ENCODE measurements around the gene PDE6A. TPM values are rescaled to one million over a fixed set of nuclear protein-coding genes. Genes with fewer than 3 reads are reported as not detected.

The PDE6A gene
- total and polyA plus RNA-seq, 2 of the 13 experiments (the other 11 are each of a cell fraction or from before 2014, with no cell fraction given), result 0.01 TPM; not detected in 1

DNA sequence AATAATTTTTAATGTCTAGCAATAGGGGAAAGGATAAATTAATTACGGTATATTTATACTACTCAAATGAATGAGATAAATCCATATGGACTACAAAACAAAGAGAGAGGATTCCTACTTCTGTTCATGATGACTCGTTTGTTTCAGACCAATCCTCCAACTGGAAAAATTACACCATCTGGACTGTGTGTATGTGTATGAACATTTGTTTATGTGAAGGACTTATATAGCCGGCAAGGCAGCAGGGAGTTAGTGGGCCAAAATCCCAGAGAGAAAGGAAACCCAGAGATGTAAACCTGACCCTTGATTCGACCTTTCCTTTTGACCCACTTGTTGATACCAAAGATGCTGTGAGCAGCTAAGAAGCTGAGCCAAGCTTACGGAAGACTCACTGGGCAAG is 20.1 kb downstream of the PDE6A start (continued):
- no peak for TF ChIP-seq KLF15 (CRISPR knock-in tag; IDR thresholded peaks at IDR 0.05; ENCODE audit: borderline replicate concordance)
- no peak for TF ChIP-seq ATF7-NPFF (CRISPR knock-in tag; IDR thresholded peaks at IDR 0.05; ENCODE audit: low read depth)
- TF ChIP-seq, protein P1, sequence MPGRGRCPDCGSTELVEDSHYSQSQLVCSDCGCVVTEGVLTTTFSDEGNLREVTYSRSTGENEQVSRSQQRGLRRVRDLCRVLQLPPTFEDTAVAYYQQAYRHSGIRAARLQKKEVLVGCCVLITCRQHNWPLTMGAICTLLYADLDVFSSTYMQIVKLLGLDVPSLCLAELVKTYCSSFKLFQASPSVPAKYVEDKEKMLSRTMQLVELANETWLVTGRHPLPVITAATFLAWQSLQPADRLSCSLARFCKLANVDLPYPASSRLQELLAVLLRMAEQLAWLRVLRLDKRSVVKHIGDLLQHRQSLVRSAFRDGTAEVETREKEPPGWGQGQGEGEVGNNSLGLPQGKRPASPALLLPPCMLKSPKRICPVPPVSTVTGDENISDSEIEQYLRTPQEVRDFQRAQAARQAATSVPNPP (CRISPR knock-in tag; IDR thresholded peaks at IDR 0.05), result no peak
- TF ChIP-seq, protein P2, sequence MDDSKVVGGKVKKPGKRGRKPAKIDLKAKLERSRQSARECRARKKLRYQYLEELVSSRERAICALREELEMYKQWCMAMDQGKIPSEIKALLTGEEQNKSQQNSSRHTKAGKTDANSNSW (CRISPR knock-in tag; IDR thresholded peaks at IDR 0.05; ENCODE audit: borderline replicate concordance), result no peak
- no peak for TF ChIP-seq TEAD3 (CRISPR knock-in tag; optimal IDR thresholded peaks at IDR 0.05; ENCODE audit: borderline replicate concordance)
- TF ChIP-seq ZBTB14 (CRISPR knock-in tag; IDR thresholded peaks at IDR 0.05), result no peak
- no peak for TF ChIP-seq ZNF878 (CRISPR knock-in tag; IDR thresholded peaks at IDR 0.05)

GRCh38 chr5:149922950-149923349 is 21.6 kb downstream of the PDE6A start:
- intact Hi-C loops (cut with micrococcal nuclease; ENCODE audit: unreplicated experiment) (no loop called here), in situ Hi-C loops (cut with HindIII; ENCODE audit: extremely low pct_ligation_motif_present, low pct_unique_long_range_greater_than_20kb) (no loop called here)
- POLR2A ChIA-PET, result no interaction called here
- TF ChIP-seq TCF12 (IDR thresholded peaks at IDR 0.05) (no peak), TCF12 (CRISPR knock-in tag; IDR thresholded peaks at IDR 0.05) (no peak), HDAC2 (CRISPR knock-in tag; IDR thresholded peaks at IDR 0.05) (no peak), U2AF1 (optimal IDR thresholded peaks at IDR 0.05; ENCODE audit: low read depth, low read length) (no peak), ZNF784 (CRISPR knock-in tag; IDR thresholded peaks at IDR 0.05; ENCODE audit: borderline replicate concordance) (no peak), SNRNP70 (IDR thresholded peaks at IDR 0.05; ENCODE audit: low read depth, low read length) (no peak), REL (CRISPR knock-in tag; conservative IDR thresholded peaks at IDR 0.05) (no peak), NFATC3 (CRISPR knock-in tag; IDR thresholded peaks at IDR 0.05) (no peak)
- TF ChIP-seq, protein P3, sequence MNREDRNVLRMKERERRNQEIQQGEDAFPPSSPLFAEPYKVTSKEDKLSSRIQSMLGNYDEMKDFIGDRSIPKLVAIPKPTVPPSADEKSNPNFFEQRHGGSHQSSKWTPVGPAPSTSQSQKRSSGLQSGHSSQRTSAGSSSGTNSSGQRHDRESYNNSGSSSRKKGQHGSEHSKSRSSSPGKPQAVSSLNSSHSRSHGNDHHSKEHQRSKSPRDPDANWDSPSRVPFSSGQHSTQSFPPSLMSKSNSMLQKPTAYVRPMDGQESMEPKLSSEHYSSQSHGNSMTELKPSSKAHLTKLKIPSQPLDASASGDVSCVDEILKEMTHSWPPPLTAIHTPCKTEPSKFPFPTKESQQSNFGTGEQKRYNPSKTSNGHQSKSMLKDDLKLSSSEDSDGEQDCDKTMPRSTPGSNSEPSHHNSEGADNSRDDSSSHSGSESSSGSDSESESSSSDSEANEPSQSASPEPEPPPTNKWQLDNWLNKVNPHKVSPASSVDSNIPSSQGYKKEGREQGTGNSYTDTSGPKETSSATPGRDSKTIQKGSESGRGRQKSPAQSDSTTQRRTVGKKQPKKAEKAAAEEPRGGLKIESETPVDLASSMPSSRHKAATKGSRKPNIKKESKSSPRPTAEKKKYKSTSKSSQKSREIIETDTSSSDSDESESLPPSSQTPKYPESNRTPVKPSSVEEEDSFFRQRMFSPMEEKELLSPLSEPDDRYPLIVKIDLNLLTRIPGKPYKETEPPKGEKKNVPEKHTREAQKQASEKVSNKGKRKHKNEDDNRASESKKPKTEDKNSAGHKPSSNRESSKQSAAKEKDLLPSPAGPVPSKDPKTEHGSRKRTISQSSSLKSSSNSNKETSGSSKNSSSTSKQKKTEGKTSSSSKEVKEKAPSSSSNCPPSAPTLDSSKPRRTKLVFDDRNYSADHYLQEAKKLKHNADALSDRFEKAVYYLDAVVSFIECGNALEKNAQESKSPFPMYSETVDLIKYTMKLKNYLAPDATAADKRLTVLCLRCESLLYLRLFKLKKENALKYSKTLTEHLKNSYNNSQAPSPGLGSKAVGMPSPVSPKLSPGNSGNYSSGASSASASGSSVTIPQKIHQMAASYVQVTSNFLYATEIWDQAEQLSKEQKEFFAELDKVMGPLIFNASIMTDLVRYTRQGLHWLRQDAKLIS (CRISPR knock-in tag; IDR thresholded peaks at IDR 0.05), result no peak
- TF ChIP-seq, protein P4, sequence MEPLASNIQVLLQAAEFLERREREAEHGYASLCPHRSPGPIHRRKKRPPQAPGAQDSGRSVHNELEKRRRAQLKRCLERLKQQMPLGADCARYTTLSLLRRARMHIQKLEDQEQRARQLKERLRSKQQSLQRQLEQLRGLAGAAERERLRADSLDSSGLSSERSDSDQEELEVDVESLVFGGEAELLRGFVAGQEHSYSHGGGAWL (CRISPR knock-in tag; IDR thresholded peaks at IDR 0.05), result no peak
- Histone ChIP-seq H3K4me3 (replicated peaks in 1 of 3; ENCODE audit: insufficient read depth in 1 of 3, low read depth in 2 of 3, low read length in 3 of 3) (no peak overlapping the region), H4K20me1 (ENCODE audit: insufficient read depth, low read length) (no peaks in the 10 kb centered on the region), H3K36me3 (replicated peaks in 1 of 2; ENCODE audit: control insufficient read depth in 1 of 2, insufficient read depth in 2 of 2, low read length in 2 of 2) (no peaks in the 10 kb centered on the region), H3K9ac (ENCODE audit: insufficient read depth, low read depth, low read length) (no peak overlapping the region), H3K4me2 (ENCODE audit: low read depth, low read length) (no peak overlapping the region), H2AFZ (ENCODE audit: low read length) (no peak overlapping the region), H3K79me2 (ENCODE audit: insufficient read depth, low read length) (no peaks in the 10 kb centered on the region), H3K27me3 (ENCODE audit: control insufficient read depth in 1 of 2, insufficient read depth in 2 of 2, low read length in 2 of 2) (no peaks in the 10 kb centered on the region), H3K27ac (ENCODE audit: extremely low read length, insufficient read depth, low read length) (no peak overlapping the region), H3K9me3 (ENCODE audit: low read length) (no peaks in the 10 kb centered on the region), H3K4me1 (ENCODE audit: insufficient read depth, low read length) (no peaks in the 10 kb centered on the region)
- 19% methylated on average over 6 of the region's 6 CpGs for WGBS (ENCODE audit: low lambda C conversion rate)
- BruUV-seq (replicated peaks), result no TSS peak
- ATAC-seq (no peak), FAIRE-seq (no peak), DNase-seq (ENCODE audit: low spot score) (no peak)
- CTCF ChIA-PET (ENCODE audit: low intra/inter-chr PET ratio, low total read pairs), result no interaction called here
